CD4-positive, alpha-beta T cell treated with Interleukin-15 for 4 hours (primary cell): ENCODE results near the gene CDH18.

Experiments
- DNase-seq: peaks from one replicate; pipeline ENCODE4 v3.0.0-alpha.2; 2020; ENCODE audit warnings: low spot score

Gene CDH18

DNA sequence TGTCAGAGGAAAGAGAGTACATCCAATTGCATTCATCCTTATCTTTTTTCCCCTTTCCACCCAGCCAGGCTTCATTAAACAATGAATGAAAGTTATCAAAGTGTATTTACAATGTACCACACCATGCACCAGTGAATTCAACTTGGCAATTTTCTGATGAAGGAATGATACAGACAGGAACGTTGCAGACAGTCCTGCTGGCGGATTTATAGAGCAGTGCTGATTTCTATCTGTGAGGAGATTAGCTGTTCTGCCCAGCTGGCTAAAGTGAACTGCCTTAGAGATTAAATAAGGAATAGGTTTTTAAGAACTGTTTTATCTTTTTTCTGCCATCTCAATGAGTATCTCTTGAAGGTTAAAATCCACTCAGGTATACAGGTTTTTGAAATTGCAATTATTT, 403.9 kb downstream of the CDH18 start:
- DNase-seq, result no peak

DNA sequence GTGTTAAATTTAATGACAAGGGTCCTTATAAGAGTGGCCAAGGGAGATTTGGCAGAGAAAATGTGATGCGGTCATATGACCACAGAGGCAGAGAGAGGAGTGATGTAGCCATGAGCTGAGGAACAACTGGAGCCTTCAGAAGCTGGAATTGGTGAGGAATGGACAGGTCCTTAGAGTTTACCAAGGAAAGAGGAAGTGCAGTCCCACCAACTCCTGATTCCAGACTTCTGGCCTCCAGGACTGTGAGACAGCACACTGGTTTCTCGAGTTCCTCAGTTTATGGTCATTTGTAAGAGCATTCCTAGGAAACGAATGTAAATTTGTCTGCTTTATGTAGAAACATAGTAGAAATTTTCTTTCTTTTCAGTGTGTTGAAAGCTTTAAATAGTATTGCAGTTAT, 410.1 kb downstream of the CDH18 start:
- DNase-seq, result no peak

DNA sequence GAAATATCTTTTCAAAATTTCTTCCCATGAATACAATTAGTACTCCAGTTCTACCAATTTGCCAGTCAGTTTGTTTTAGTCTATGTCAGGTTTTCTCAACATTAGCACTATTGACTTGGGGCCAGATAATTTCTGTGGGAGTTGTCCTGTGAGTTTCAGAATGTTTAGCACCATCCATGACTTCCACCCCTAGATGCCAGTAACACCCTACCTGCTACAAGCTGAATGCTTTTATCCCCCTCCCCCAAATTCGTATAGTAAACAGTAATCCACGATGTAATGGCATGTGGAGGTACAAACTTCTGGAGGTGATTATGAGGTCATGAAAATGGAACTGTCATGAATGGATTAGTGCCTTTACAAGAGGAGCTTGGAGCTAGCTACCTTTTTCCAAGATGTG, 420.0 kb downstream of the CDH18 start:
- no peak for DNase-seq

DNA sequence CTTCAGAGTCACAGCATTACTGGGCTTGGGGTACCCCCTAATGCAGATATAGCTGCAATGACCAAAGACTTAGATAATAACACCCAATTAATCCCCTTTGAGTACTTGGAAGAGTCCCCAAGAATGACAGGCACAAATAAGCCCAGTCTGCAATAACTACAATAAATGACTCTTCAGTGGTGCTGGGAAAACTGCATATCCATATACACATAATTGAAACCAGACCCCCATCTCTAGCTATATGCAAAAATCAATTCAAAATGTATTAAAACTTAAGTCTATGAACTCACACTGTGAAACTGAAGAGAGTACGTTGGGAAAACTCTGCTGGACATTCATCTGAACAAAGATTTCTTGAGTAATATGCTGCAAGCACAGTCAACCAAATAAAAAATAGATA, 422.5 kb downstream of the CDH18 start:
- DNase-seq, result no peak

DNA sequence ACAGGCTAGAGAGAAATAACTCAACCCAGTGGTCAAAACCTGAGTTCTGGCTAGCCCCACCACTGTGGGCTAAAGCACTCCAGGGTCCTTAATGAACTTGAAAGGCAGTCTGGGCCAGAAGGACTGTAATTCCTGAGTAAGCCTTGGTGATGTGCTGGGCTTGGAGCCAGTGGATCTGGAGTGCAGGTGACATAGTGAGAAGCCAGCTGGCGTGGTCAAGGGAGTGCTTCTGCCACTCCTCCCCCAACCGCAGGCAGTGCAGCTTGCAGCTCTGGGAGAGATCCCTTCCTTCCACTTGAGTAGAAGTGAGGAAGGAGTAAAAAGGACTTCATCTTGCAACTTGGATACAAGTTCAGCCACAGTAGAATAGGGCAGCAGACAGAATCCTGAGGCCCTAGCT, 424.0 kb downstream of the CDH18 start:
- no peak for DNase-seq

DNA sequence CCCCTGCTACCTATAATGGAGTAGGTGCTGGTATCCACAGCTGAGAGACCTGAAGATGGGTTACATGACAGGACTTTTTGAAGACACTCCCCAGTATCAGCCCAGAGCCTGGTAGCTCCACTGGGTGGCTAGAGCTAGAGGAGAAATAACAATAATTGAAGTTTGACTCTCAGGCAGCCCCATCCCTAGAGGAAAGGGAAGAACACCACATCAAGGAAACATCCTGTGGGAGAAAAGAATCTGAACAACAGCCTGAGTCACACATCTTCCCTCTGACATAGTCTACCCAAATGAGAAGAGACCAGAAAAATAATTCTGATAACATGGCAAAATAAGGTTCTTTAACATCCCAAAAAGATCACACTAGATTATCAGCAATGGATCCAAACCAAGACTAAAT, 432.1 kb downstream of the CDH18 start:
- no peak for DNase-seq

DNA sequence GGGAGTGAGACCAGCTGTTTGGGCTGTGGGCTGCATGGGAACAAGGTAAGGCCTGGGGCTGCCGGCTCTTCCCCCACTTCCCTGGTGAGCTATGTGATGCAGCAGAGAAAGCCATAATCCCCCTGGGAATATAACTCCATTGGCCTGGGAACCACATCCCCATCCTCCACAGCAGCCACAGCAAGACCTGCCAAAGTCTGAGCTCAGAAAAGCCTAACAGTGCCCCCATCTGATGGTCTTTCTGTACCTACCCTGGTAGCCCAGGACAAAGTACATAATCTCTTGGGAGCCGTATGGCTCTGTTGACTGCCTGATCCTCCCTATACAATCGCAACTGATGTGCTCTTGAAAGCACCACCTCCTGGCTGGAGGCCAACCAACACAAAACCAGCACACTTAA, 432.6 kb downstream of the CDH18 start:
- DNase-seq, result no peak

DNA sequence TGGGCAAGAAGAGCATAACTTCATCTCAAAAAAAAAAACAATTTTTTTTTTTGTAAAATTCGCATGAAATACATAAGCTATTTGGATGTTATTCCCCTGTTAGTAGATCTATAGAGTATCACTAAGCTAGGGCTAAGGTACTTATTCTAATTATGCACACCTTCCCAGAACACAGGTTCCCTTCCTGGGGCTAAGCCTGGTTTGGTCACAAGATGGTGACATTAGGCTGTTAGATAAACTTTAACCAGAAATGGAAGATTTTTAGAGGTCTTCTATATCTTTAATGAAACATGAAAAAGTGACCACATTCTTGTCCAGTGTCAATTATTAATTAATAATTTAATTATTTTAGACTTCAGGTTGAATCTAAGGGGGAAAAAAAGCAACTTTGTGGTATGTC, 433.5 kb downstream of the CDH18 start:
- no peak for DNase-seq

DNA sequence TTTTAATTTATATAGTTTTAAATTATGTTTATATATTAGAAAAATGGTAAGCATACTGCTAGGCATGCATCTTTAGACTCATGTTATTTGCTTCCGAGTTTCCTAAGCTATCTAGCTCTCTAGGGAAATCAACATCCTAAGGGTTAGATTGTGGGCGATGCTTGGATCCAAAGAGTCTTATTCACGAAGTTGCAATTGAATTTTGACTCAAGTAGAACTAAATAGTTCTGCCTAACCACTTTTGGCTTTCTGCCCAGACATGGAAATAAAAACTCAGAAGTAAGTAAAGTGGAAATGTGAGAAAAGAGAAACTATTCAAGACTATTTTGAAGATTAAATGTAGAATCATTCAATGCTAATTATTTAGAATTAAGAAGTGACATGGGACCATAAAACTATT, 440.4 kb downstream of the CDH18 start:
- DNase-seq, result no peak

DNA sequence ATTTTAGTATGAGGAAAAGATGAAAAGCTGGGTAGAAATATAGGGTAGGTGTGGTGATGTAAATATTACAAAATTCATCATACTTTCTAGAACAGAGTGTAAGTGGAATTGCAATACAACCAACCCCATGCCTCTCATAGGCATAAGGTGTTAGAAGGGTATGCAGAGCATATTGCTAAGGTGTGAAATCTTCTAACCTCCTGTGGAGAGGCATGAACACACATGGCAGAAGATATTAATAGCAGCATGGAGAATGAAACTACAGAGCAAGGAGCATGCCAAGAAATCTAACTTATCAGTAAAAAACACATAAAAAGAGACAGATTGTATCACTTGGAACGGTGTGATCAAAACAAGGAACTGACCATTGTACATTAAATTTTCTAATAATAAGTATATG, 441.5 kb downstream of the CDH18 start:
- DNase-seq, result no peak

DNA sequence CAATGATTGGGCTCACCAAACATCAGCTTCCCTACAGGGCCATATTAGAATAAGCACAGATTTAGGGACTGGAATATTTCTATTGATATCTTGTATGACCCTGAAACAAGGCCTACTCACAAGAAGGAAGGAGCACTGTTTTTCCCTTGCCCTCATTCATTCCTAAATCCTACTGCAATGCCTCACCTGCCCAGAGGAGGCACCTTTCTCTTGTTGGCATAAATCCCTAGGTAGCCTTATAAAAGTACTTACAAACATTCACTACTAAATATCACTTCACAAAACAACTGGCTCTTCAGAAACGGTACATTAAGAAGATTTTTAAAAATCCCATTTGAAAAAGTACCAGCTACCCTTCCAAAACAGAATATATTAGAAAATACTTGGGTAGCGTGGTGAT, 449.4 kb downstream of the CDH18 start:
- DNase-seq, result no peak

DNA sequence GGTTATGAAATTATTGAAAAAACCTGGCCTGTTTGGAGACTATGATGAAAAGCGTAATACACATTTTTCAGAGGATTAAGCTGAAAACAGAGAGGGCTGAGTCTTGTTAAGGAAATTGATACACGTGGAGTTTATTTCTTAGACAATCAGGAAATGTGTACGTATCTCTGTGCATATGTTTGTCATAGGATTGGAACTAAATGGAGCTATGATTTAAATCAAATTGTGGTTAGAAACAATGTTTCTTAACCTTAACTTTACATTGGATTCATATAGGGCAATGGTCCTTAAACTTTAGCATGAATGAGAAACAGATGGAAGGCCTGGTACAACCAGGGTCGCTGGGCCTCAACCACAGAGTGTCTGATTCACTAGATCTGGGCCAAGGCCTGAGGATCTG, 451.6 kb downstream of the CDH18 start:
- no peak for DNase-seq

DNA sequence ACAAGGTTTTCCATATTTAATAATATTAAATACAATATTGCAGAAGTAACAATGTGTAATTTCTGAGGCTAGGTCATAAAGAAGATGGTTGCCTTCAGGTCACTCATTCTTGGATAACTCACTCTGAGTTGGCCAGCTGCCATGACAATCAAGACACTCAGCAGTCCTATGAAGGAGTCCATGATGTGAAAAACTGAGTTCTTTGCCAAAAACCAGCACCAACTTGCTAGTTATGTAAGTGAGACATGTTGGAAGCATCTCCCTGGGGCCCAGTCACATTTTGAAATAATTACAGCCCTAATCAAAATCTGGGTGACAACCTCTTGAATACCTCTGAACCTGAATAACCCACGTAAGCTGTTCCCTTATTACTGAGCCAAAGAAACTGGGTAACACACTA, 453.2 kb downstream of the CDH18 start:
- DNase-seq, result no peak

DNA sequence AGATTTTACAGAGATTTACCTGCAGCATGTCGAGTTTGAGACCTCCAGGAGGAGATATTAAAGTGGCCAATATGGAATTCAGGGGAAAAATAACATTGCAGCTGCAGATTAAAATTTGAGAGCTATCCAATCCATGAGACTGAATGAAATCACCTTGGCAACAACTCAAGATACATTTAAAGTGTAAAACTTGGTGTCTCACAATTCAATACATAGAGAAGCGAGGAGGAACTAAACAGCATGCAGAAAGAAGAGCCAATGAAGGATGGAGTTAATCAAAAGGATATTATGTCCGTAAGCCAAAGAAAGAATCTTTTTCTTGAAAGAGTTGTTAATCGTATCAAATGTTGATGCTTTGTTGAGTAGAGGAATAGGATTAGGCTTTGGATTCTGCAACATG, 455.1 kb downstream of the CDH18 start:
- DNase-seq, result no peak

DNA sequence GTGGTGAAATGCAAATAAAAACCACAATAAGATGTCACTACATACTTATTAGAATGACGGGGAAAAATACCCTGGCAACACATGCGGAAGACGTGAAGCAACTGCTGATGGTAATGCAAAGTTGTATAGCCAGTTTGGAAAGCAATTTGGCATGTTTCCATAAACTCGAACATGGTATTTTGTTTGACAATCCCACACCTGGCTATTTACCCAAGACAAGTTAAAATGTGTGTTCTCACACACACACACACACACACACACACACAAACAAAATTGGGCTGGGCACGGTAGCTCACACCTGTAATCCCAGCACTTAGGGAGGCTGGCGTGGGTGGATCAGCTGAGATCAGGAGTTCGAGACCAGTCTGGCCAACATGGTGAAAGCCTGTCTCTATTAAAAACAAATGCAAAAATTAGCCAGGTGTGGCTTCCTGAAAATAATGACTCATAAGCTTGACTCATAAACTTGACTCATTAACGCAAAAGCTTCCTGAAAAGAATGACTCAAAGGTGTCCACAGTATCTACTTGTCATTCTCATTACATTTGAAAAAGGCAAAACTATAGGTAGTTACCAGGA, 456.5 kb downstream of the CDH18 start:
- DNase-seq, result no peak

DNA sequence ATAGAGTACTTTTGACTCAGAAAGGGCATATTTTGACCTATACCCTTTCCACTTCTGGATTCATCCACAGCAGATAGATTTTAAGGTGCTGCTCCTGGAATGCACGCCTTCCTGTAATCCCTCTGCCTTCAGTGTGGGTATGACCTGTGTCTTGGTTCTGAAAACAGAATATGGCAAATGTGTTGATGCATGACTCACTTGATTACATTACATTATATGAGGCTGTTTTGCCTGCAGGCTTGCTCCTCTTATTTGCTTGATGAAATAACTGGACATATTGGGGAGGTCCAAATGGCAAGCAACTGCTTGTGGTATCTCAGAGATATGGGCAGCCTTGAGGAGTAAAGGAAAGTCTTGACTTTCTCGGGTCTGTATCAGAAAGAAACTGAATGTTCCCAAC, 468.6 kb downstream of the CDH18 start:
- DNase-seq, result no peak

DNA sequence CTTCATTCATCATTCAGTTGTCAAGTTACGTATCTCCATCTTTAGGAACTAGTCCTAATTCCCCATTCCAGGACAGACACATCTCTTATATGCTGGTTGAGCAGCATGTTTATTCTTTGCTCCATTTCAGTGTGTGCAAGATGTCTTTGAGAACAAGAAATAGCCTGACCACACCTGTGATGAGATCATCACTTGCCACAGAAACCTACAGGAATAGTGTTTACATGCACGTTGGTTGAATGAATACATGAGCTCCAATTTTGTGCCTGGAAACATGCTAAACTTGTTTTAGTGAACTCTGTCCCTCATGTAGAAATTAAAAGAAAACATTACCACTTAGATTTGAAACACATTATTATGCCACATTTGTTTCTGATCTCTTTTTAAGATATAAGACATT, 489.1 kb downstream of the CDH18 start:
- DNase-seq, result no peak

DNA sequence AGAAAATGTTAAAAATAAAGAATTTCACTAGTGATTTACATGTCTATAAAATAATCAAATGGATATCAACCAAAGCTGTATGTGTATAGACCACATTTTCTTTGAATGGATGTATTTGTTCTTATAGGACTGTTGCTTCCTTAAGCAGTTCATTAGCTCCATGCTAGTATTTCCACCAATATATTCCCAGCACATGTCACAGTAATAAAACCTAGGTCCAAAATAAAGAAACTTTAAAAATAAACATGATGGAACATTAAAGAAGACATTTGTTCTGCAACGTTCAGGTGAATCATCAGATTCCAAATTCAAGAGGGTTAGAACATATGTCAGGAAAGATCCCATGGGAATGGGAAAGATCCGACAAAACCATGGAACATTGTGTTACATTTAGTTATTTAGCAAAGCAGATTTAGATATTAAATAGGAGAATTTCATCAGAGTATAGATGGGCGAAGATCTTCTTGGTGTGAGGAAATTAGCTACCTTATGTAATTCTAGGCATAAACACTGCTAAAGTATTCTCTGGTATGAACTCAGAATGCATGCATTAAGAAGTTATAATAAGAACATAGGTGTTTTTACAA, 490.7 kb downstream of the CDH18 start:
- no peak for DNase-seq

DNA sequence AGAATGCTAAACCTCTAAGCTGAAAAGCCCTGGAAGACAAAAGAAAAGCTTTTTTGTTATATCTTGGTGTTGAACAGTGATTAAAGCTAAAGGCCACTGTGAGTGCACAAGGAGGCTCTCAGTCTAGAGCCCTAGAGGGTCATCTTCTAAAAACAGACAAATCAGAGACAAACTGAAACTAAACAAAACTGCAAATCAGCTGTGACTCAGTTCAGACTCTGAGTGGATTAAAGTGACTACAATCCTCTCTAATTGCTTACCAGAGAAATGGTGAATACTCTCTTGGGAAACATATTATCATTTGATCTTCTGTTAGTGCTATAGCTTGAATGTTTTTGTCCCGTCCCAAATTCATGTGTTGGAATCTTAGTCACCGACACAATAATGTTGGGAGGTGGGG, 491.9 kb downstream of the CDH18 start:
- no peak for DNase-seq

DNA sequence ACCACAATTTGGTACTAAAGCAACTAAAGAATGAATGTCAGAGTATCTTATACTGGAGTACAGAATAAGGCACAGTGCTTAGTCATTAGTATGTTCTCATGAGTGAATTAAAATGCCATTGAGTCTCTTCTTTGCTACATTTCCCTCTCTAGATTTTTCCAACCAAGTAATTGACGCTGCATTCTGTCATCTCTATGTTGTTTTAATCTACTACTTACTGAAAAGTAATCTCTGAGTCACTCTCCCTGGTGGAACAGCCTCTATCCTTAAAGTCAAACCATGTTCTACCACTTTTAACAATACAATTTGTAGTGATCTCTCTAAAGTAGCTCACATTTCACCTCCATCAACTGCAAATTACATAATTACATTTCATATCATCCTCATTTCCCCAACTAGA, 495.1 kb downstream of the CDH18 start:
- DNase-seq, result no peak

DNA sequence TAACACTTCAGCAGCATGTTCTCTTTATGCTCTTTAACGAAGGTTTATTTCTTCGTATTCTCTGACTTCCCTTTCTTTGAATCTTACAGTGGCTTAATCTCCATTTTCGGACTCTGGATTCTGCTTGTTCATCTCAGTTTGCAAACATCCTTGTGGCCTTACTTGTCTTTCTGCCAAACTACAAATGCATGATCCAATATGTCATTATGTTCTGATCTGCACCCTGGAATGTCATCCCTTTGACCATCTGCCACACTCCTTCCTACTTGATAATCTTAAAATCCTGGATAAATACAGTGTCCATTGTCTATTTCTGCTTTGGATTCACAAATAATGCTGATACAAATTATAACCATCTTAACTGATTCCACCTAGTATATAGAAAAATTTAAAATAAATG, 499.2 kb downstream of the CDH18 start:
- no peak for DNase-seq

DNA sequence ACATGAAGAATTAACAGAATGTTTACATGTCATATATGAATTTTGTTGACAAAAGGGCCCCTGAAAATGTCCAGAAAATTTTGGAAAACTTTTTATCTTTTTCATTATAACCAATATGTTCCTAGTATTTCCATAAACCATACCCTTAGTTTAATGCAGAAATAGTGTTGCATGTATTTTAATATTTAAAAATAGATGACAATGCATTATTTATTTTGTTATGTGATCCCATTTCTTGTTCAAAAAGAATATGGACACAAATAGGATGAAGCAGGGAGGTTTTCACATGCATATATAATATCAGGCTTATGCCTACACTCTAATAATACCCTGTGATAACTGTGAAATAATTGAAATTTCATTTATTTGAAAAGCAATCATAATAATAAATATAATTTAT, 500.5 kb downstream of the CDH18 start:
- no peak for DNase-seq

DNA sequence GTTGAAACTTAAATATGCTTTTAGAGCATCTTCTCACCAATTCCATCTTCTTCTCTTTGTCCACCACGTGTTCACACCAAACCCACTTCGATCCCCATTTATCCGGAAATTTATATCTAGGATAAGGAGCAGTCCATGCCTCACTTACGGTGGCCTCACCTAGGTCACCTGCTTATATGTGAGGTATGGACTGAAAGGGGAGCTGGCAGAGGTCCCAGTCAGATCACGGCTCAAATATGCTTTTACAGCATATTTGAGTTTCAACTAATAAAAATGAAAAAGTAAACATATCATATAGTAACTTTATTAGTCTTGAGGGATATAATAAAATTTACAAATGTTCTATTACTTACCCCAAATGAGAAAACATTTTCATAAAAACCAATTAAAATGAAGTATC, 508.4 kb downstream of the CDH18 start:
- DNase-seq, result no peak

DNA sequence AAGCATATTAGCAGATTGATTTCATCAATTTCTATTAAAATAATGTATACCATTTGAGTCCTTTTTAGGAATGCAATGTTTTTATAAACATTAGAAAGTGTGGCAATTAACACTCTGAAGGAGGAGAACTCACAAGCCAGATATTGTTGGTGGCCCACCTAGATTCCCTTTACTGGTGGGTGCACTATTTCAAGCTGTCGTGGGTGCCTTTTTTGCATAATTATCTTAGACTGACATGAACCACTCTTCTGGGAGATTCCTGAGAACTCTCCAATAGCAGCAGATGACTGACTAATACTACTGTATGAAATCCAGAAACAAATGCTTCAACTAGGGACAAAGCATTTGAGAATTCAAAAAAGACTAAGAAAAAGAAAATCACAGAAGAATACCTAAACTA, 526.0 kb downstream of the CDH18 start:
- no peak for DNase-seq

DNA sequence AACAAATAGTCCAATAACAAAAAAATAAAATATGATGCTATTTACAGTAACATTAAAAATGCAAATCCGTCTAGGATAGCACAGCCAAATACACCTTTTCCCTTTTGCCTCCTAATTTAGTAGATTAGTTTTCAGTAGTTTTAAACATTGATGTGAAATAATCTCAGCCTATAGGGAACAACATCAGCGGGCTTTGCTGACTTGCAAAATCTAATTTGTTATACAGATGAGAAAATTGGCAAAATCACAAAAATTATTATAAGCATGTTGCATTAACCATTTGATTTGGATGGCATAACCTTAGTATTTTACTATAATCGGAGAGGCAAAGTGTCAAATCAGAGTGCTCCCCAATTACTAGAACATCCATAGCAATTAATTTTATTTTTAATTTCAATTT, 563.5 kb downstream of the CDH18 start:
- no peak for DNase-seq
